GM11168 (cell line): ENCODE measurements around the gene SEC23A.
"Not testable (repeated sequence)": the region's sequence is repeated elsewhere in the genome, so short reads cannot be mapped to it uniquely, and the experiment has no call there.

ENCODE experiments used
- in situ Hi-C: fragments of 300-500 bp; cut with MboI; formaldehyde crosslinking; loops from one replicate; pipeline ENCODE4 v1.12.0; 2022; ENCODE audit warnings: low sequenced_read_pairs; ENCODE audit not compliant: unreplicated experiment

The SEC23A gene

DNA sequence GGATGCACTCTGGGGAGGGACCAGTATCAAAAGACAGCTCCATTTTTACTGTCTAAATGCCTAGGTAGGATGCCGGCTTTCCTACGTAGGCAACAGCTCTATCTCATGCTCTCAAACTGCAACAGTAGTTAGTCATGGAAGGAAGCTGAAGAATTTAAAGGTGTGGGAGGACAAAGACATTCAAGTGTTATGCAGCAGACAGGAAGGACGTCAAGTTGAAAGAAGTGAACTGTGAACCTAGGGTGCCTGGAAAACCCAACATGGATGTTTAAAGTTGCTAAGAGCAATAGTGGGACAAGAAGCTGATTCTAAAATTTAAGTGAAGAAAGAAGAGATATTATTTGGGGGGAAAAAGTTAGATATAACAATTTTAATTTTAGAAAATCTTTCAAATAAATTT is 5.9 kb downstream of the SEC23A start:
- in situ Hi-C loops, result no loop called here

DNA sequence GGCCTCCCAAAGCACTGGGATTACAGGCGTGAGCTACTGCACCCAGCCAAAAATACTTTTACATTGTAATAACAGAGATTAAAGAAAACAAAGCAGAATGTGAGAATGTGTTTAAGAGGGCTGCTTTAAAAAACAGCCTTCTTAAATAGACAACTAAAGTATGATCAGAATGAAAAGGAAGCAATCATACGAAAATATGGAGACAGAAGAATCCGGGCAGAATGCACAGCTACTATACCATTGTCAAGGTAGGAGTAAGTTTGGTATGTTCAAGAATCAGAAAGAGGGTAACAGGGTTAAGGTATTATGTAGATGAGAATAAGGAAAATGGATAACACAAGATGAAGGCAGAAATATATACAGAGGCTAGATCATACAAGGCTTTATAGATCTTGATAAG is 8.5 kb downstream of the SEC23A start:
- in situ Hi-C loops, result no loop called here

DNA sequence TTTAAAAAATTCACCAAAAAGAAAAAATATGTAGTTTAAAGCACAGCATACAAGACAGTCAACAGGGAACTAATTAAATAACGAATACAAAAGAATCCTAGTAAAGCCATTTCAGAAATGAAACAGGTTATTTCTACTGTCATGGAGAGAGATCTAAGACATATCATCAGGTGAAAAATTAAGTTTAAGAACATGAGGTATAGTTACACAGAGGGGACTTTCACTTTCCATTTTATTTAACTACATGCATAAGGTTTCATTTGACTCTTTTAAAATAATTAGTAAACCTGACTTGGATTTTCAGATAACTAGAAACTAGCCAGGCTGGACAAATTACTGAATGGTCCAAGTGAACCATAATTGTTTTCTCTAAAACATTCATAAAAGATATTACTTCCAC is 11.3 kb downstream of the SEC23A start:
- in situ Hi-C loops, result no loop called here

DNA sequence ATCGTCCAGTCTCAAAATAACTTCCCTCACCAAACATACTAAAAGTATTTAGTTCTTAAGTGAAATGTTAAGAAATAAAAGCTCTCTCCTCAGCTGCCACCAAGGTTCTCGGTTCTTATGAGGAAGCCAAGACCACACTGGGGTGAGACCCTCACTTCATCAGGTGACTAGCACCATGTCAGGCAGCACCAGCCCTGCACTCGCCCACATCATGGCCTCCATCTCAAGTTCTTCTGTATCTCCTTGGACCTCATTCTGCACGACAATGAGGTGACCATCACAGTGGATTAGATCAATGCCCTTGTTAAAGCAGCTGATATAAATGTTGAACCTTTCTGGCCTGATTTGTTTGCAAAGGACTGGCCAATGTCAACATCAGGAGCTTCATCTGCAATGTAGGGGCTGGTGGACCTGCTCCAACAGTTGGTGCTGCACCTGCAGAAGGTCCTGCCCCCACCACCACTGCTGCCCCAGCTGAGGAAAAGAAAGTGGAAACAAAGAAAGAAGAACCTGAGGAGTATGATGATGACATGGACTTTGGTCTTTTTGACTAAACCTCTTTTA is 12.4 kb downstream of the SEC23A start:
- in situ Hi-C loops, result no loop called here

DNA sequence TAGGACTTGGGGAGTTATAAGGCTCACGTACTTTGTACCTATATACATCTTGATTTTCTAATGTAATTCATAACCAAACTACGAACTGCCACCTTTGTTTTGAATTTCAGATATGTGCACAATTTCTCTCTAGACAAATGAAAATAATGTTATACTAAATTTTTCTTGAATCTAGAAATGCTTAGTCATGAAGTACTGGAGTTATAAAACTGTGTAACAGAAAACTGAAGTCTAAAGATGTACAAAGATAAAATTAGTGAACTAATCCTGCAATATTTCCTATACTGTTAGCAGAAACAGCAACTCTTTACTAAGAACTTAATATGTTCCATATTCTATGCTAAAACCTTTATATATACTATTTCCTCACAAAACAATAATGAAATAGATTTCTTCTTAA is 15.5 kb downstream of the SEC23A start:
- in situ Hi-C loops, result no loop called here

DNA sequence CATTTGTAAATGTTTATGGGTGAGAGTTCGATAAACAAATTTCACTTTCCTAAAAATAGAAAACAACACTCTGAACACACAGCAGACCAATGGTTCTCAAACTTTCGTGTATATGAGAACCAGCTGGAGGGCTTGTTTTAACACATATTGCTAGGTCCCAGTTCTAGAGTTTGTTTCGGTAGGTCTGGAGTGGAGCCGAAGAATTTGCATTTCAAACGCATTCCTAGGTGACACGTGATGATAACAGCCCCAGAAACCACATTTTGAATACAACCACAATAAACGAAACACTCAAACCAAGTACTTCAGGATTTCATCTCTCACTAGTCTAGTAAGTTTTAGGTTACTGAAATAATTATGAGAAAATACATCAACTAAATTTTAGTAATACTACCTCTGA is 17.1 kb downstream of the SEC23A start:
- in situ Hi-C loops, result no loop called here

DNA sequence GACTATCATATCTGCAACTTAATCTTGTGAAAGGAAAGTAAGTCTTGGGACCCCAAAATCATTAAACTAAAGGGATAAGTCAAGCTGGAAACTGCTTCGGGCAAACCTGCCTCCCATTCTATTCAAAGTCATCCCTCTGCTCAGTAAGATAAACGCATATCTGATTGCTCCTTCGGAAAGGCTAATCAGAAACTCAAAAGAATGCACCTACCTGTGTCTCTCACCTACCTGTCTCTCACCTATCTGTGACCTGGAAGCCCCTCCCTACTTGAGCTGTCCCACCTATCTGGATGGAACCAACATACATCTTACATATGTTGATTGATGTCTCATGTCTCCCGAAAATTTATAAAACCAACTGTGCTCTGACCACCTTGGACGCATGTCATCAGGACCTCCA is 19.9 kb downstream of the SEC23A start:
- in situ Hi-C loops, result no loop called here

DNA sequence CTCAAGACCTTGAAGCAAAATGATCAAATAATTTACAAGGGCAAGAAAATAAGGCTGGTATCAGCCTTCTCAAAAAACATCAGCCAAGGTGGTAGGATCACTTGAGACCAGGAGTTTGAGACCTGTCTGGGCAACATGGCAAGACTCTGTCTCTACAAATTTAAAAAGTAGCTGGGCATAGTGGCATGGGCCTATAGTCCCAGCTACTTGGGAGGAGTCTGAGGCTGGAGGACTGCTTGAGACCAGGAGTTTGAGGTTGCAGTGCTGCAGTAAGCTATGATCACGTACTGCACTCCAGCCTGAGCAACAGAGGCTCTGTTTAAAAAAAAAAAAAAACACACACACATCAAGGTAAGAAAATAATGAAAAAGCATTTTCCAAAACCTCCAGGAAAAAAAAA is 22.1 kb downstream of the SEC23A start:
- in situ Hi-C loops, result no loop called here

DNA sequence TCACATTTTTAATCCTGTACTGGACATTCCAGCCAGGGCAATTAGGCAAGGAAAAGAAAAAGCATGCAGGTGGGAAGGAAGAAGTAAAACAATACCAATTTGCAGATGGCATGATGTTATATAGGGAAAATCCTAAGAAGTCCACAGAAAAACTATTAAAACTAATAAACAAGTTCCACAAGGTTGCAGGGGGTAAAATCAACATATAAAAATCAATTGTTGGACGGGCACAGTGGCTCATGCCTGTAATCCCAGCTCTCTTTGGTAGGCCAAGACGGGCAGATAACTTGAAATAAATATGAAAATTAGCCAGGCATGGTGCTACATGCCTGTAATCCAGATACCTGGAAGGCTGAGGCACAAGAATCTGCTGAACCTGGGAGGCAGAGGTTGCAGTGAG is 31.9 kb downstream of the SEC23A start:
- in situ Hi-C loops, result no loop called here

DNA sequence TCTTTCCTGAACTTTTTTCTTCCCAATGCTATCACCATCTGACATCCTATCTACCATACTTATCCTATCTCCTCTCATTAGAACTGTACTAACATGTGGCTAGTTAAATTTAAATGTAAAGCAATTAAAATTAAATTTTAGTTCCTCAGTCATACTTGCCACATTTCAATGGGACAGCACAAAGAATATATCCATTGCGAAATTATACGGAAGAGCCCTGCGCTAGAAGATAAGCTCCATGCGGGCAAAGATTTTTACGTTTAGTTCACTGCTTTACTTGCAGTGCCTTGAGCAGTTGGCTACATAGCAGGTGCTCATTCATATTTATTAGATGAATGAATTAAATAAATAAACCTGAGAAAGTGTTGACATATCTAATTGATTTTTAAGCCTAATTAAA is 33.1 kb downstream of the SEC23A start:
- in situ Hi-C loops, result no loop called here

DNA sequence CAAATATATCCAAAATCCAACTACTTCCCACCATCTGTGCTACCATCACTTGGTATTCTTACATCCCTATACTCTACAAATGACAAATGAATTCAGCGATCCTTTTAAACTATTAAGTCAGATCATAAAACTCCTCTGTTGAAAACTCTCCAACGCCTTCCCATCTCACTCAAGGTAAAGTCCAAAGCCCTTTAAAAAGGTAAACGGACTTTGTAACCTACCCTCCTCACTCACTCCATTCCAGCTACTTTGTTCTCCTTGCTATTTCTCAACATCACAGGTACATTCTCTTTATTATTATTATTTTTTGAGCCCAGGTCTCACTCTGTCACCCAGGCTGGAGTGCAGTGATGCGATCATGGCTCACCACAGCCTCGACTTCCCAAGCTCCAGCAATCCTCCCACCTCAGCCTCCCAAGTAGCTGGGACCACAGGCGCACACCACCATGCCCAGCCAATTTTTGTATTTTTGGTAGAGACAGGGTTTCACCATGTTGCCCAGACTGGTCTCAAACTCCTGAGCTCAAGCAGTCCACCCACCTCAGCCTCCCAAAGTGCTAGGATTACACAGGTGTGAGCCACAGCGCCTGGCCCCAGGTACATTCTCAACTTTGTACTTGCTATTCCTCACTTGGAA is 33.7 kb downstream of the SEC23A start:
- in situ Hi-C loops, result not testable (repeated sequence)

DNA sequence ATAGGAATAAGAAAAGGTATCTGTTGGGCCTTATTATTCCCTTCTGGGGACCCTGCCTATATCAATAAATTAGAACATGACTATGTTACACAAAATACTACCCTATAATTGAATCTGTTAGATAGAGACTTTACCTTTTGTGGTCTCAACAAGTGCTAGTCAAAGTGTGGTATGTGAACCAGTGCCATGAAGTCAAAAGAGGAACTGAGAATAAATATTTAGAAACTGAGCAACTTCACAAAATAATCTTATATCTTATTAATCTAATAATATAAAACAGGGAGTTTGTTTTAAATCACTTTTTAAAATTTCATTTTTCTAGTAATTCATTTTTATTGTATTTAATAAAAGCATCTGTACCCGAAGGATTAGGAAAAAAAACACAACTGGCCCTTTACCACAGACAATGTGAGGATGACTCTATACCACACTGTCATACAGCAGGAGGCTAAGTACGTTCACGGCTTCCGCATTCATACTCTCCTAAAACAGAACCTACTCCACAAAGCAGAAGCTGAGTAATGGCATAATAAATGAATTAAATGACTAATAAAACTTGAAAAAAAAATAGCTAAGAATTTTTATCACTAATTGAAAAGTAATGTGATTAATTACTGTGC is 42.1 kb downstream of the SEC23A start:
- in situ Hi-C loops, result no loop called here

DNA sequence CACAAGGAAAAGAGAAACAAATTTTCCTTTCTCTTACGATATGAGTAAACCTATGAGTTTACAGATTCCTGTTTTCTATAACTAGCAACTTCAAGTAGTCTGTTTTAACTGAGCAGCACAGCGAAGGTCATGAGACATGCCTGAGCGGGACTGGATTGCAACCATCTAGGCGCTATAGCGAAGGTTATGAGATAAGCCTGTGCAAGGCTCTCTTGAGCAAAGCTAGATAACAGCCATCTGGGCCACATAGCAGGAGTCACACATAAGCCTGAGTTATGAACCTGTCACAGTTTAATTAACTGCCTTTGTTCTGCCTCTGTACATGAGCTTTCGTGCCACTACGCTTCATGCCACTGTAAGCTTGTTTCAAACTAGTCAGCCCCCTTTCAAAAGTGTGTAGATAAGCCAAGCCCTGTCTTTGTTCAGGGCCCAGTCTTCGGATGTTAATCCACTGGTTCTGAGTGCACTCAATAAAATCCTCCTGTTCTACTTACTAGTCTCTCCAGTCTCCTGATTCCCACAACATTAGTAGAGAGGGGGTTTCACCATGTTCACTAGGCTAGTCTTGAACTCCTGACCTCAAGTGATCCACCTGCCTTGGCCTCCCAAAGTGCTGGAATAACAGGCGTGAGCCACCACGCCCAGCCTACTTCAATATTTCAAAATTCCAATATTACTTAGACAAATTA is 47.1 kb downstream of the SEC23A start:
- in situ Hi-C loops, result no loop called here

DNA sequence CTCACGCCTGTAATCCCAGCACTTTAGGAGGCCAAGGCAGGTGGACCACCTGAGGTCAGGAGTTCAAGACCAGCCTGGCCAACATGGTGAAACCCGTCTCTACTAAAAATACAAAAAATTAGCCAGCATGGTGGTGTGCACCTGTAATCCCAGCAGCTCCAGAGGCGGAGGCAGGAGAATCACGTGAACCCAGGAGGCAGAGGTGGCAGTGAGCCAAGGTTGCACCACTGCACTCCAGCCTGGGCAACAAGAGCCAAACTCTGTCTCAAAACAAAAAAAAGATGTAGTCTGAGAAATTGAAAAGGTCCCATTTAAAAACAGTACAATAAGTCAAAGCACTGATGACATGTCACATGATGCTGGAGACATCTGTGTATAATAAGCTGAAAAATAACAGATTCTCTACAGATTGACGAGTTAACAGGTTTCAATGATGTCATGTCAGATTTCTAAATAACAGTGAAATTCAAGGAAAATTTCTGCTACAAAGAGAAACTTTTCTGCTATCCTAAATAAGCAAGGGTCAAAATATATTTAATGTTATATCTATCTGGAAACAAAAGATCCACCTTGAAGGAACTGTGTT is 50.1 kb downstream of the SEC23A start:
- in situ Hi-C loops, result not testable (repeated sequence)

DNA sequence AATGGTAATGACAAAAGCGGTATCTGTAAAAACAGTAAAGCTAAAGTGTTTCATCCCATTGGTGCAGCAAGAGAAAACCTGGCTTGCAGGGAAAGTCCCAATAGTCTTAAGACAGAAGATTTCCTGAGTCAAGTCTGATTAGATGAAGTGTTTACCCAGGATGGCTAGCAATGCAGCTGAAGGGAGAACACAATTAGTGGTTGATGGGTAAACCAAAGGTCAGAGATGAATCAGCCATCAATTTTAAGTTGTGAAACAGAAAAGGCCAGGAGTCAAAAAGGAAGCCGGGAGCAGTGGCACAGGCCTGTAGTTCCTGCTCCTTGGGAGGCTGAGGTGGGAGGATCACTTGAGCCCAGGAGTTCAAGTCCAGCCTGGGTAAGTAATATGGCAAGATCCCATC is 52.6 kb downstream of the SEC23A start:
- in situ Hi-C loops, result no loop called here

DNA sequence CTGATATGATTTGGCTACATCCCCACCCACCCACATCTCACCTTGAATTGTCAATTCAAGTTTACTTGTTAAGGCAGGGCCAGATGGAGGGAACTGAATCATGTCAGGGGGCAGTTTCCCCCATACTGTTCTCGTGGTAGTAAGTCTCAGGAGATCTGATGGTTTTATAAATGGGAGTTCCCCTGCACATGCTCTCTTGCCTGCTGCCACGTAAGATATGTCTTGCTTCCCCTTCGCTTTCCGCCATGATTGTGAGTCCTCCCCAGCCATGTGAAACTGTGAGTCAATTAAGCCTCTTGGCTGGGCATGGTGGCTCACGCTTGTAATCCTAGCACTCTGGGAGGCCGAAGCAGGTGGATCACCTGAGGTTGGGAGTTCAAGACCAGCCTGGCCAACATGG is 57.1 kb downstream of the SEC23A start:
- in situ Hi-C loops, result not testable (repeated sequence)

DNA sequence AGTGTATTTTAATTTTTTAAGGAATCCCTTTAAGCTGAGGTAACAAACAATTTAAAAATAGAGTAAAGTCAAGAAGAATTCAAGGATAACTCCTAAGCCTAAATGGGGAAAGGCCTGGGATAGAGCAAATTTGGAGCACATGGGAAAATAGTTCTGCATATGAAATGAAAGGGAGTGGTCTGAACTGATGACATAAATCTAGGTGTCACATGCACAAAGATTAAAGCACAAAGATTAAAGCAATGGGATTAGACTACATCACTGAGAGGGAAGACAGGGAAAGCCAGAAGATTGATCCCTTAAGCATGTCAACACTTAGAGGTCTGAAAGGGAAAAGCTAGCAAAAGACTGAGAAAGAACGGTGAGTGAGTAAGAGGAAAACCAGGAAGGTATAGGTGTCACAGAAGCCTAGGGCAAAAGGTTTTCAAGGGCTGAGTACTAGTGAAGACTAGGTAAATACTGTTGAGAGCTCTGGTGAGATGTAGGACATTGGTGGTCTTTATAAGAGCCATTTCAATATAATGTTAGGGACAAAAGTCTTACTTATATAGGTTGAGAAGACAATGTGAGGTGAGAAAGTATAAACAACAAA is 59.6 kb downstream of the SEC23A start:
- in situ Hi-C loops, result no loop called here

DNA sequence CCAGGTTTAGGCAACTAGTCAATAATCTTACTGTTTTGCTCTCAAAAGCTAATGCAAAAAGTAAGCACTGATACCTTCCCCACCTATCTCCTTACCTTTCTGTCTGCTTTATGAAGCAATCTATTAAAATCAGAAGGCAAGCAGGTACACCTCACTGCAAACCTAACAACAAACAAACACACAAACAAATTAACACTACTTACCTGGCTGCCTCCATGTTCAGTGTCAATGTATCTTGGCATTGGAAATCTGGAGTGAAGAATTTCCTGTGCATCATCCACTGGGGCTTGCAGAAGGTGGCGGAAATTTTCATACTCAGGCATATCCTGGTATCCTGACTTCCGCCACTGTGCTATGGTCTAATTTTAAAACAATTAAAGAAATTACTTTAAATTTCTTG is 62.5 kb downstream of the SEC23A start:
- in situ Hi-C loops, result no loop called here

DNA sequence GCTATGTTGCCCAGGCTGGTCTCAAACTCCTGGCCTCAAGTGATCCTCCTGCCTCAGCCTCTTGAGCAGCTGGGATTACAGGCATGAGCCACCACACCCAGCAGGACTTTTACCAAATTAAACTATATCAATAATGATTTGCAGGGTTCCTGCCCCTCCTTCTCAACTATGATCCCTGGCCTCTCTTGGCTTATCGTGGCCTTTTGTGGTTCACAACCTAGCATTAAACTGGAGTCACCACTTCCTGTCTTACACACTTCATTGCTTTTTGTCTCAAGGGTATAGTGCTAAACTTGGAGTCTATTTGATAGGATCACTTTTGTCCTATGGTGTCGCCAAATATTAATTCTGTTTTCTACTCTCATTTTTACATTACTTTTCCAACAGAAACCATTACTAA is 64.5 kb downstream of the SEC23A start:
- in situ Hi-C loops, result no loop called here

DNA sequence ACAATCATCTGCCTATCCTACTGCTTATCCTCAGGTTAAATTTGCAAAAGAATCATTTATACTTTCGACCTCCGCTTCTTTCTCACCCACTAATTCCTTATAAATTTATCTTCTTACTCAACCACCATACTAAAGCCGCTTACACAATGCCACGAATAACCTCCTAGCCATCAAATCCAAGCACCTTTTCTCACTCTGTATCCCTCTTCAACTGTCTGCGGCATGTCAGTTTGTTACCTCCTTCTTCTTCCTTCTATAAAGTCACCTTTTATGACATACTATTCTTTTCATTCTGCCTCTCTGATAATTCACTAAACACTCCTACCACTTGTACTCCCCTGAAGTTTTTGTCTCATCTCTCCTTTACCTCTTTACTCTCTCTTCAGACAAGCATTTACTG is 66.3 kb downstream of the SEC23A start:
- in situ Hi-C loops, result no loop called here

DNA sequence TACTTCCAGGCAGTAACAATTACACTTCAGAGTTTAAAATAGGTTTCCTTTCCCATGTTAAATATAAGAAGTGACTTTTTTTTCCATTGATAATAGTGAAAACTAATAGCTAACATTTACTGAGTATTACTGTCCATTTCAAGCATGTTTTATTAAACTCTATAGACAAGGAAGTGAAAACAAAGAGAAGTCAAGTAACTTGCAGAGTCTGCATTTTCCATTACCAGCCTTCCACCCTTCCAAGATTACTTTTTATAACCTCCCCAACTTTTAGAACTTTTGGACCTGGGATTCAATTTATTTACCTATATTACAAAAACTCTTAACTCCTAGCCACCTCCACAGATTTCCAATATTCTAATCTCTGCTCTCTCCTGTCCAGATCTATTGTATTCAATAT is 67.7 kb downstream of the SEC23A start:
- in situ Hi-C loops, result no loop called here
